Keratinocyte (primary cell): Measurements from ENCODE around the gene WFS1.

Experiments used
- EZH2 ChIP-seq: IDR thresholded peaks from one replicate; pipeline ENCODE4 v1.6.1; 2012; ENCODE audit warnings: inconsistent platforms, mild to moderate bottlenecking, low read length, moderate library complexity
- TF ChIP-seq, protein P1 (sequence below), 3 experiments: IDR thresholded peaks in 1 of 3; conservative IDR thresholded peaks in 1 of 3; optimal IDR thresholded peaks in 1 of 3; 2 replicates in 2 of 3; 3 replicates in 1 of 3; pipeline versions ENCODE3 to v1.5.1; 2011; ENCODE audit warnings: low read length in 3 of 3, mild to moderate bottlenecking in 3 of 3, moderate library complexity in 2 of 3, control low read depth in 1 of 3, inconsistent platforms in 1 of 3; ENCODE audit not compliant: insufficient read depth in 2 of 3; ENCODE audit errors: extremely low read depth in 1 of 3

DNA sequence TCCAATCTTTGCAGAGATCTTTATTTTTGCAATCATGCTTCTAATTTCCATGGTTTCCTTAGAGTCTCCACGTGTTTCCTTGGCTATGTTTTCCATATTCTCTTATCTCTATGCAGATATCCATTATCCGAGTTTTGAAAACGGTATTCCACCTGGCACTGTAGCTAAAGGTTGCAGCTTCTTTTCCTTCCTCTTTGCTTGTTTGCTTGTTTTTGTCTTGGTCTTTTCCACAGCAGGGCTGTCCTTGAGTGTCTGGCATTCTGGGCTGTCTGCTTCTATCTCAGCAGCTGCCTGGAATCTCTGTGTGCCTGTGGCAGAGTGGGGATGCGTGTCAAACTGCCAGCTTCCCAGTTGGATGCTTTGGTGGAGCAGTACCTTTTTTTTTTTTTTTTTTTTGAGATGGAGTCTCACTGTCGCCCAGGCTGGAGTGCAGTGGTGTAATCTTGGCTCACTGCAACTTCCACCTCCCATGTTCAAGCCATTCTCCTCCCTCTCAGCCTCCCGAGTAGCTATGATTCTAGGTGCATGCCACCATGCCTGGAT, 46.9 kb downstream of the WFS1 start:
- TF ChIP-seq, protein P1, sequence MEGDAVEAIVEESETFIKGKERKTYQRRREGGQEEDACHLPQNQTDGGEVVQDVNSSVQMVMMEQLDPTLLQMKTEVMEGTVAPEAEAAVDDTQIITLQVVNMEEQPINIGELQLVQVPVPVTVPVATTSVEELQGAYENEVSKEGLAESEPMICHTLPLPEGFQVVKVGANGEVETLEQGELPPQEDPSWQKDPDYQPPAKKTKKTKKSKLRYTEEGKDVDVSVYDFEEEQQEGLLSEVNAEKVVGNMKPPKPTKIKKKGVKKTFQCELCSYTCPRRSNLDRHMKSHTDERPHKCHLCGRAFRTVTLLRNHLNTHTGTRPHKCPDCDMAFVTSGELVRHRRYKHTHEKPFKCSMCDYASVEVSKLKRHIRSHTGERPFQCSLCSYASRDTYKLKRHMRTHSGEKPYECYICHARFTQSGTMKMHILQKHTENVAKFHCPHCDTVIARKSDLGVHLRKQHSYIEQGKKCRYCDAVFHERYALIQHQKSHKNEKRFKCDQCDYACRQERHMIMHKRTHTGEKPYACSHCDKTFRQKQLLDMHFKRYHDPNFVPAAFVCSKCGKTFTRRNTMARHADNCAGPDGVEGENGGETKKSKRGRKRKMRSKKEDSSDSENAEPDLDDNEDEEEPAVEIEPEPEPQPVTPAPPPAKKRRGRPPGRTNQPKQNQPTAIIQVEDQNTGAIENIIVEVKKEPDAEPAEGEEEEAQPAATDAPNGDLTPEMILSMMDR (optimal IDR thresholded peaks at IDR 0.05 in 1 of 3, IDR thresholded peaks at IDR 0.05 in 1 of 3, conservative IDR thresholded peaks at IDR 0.05 in 1 of 3; ENCODE audit: extremely low read depth in 1 of 3, insufficient read depth in 2 of 3, low read length in 3 of 3): no peak
- no peak for TF ChIP-seq EZH2
